A549 (cell line): ENCODE results near the gene CACNA2D2. TPM values are rescaled to one million over a fixed set of nuclear protein-coding genes. Genes with fewer than 3 reads are reported as not detected.

ENCODE experiments used
- ATAC-seq, 2 experiments: fragments of 200-7000 bp in 1 of 2; fragments of >200 bp in 1 of 2; cut with Nextera tagmentation in 1 of 2; cut with Tn5 transposase in 1 of 2; 3 replicates each; pipeline versions ENCODE4 v1.8.0 to v1.9.1; 2018 to 2020; ENCODE audit warnings: mild to moderate bottlenecking in 1 of 2, moderate library complexity in 1 of 2
- CTCF ChIA-PET: fragments of 300-600 bp; sonication (Branson Sonifier 250); formaldehyde crosslinking; extraction: SDS; loops from one replicate; lab custom pipeline; 2021; ENCODE audit warnings: antibody characterized with exemption, inconsistent platforms; lab: Yijun Ruan, JAX
- POLR2A ChIA-PET: fragments of 350-600 bp; formaldehyde crosslinking; extraction: SDS; loops from one replicate; lab custom pipeline; 2021; ENCODE audit warnings: antibody characterized with exemption, inconsistent platforms; lab: Yijun Ruan, JAX
- DNase-seq, 2 experiments: peaks; one replicate each; pipeline versions ENCODE4 v3.0.0 to v3.0.0-alpha.2; 2011 to 2016; ENCODE audit warnings: low read depth in 1 of 2, low spot score in 1 of 2
- FAIRE-seq: peaks from 2 replicates; lab custom pipeline; 2011; peaks lifted over from hg19 to GRCh38; lab: Jason Lieb, UNC
- H3K27ac ChIP-seq, 2 experiments: fragments of >200 bp; sonication (Bioruptor Twin); formaldehyde crosslinking; 3 replicates each; pipeline ENCODE4 v1.5.1; 2016 to 2017
- H3K4me1 ChIP-seq: fragments of >200 bp; sonication (Bioruptor Twin); formaldehyde crosslinking; 3 replicates; pipeline ENCODE4 v1.6.1; 2016
- H3K4me2 ChIP-seq: fragments of >200 bp; sonication (Bioruptor Twin); formaldehyde crosslinking; 3 replicates; pipeline ENCODE4 v1.6.1; 2016
- H3K4me3 ChIP-seq: fragments of >200 bp; sonication (Bioruptor Twin); formaldehyde crosslinking; 3 replicates; pipeline ENCODE4 v1.5.1; 2016
- H3K9me3 ChIP-seq: fragments of >200 bp; sonication (Bioruptor Twin); formaldehyde crosslinking; 3 replicates; pipeline ENCODE4 v1.6.1; 2016
- CBX2 ChIP-seq: fragments of 200-600 bp; sonication (generic); IDR thresholded peaks from 2 replicates; pipeline ENCODE4 v1.6.1; 2016; ENCODE audit warnings: low read depth, mild to moderate bottlenecking, borderline replicate concordance
- CEBPB ChIP-seq, 2 experiments: fragments of >200 bp in 1 of 2; sonication (Bioruptor Twin) in 1 of 2; formaldehyde crosslinking in 1 of 2; IDR thresholded peaks; 2 replicates each; pipeline ENCODE4 v1.6.1; 2012 to 2016
- CHD2 ChIP-seq: fragments of 150-350 bp; IDR thresholded peaks from 2 replicates; pipeline ENCODE4 v1.6.1; 2014; ENCODE audit warnings: low read length; ENCODE audit not compliant: partially characterized antibody
- CHD4 ChIP-seq: fragments of 200-600 bp; sonication (generic); IDR thresholded peaks from 2 replicates; pipeline ENCODE4 v1.6.1; 2016; ENCODE audit warnings: antibody characterized with exemption, mild to moderate bottlenecking, borderline replicate concordance
- EHF ChIP-seq: fragments of 250-450 bp; sonication (Bioruptor Pico); IDR thresholded peaks from 2 replicates; pipeline ENCODE4 v1.5.0; 2020; ENCODE audit warnings: mild to moderate bottlenecking
- EP300 ChIP-seq, 2 experiments: fragments of >200 bp; sonication (Bioruptor Twin); formaldehyde crosslinking; IDR thresholded peaks; 2 replicates in 1 of 2; 3 replicates in 1 of 2; pipeline ENCODE4 v1.6.1; 2016 to 2017
- FOSB ChIP-seq: fragments of 250-450 bp; sonication (Bioruptor Pico); IDR thresholded peaks from 2 replicates; pipeline ENCODE4 v1.5.0; 2020; ENCODE audit warnings: mild to moderate bottlenecking, moderate library complexity
- FOSL2 ChIP-seq, 2 experiments: fragments of 450-650 bp in 1 of 2; fragments of >200 bp in 1 of 2; sonication (Bioruptor Twin) in 1 of 2; formaldehyde crosslinking; IDR thresholded peaks; 2 replicates each; pipeline versions ENCODE4 v1.5.0 to v1.6.1; 2016 to 2020; ENCODE audit warnings: mild to moderate bottlenecking in 1 of 2, moderate library complexity in 1 of 2
- HEYL ChIP-seq: fragments of 250-450 bp; sonication (Bioruptor Pico); IDR thresholded peaks from 2 replicates; pipeline ENCODE4 v1.8.0; 2021; ENCODE audit warnings: mild to moderate bottlenecking, moderate library complexity
- HOXA7 ChIP-seq: fragments of 250-450 bp; sonication (Bioruptor Pico); IDR thresholded peaks from 2 replicates; pipeline ENCODE4 v1.5.0; 2020; ENCODE audit warnings: mild to moderate bottlenecking, moderate library complexity
- JUNB ChIP-seq: fragments of >200 bp; sonication (Bioruptor Twin); formaldehyde crosslinking; IDR thresholded peaks from 2 replicates; pipeline ENCODE4 v1.6.1; 2016
- MAZ ChIP-seq: fragments of 150-350 bp; IDR thresholded peaks from 2 replicates; pipeline ENCODE4 v1.6.1; 2014; ENCODE audit warnings: antibody characterized with exemption, low read depth, low read length, borderline replicate concordance
- NFE2L2 ChIP-seq: fragments of 150-350 bp; conservative IDR thresholded peaks from 2 replicates; pipeline ENCODE4 v1.6.1; 2014; ENCODE audit warnings: low read length
- NPAS2 ChIP-seq: fragments of 250-450 bp; sonication (Bioruptor Pico); IDR thresholded peaks from 2 replicates; pipeline ENCODE4 v1.8.0; 2022; ENCODE audit warnings: mild to moderate bottlenecking, moderate library complexity, borderline replicate concordance
- NR3C1 ChIP-seq: fragments of >200 bp; sonication (Bioruptor Twin); formaldehyde crosslinking; IDR thresholded peaks from 3 replicates; pipeline ENCODE4 v1.6.1; 2017
- PHF8 ChIP-seq: fragments of 200-600 bp; sonication (generic); IDR thresholded peaks from 2 replicates; pipeline ENCODE4 v1.6.1; 2016; ENCODE audit warnings: low read depth, mild to moderate bottlenecking, antibody characterized with exemption, moderate library complexity, borderline replicate concordance
- RARB ChIP-seq: fragments of 250-450 bp; sonication (Bioruptor Pico); IDR thresholded peaks from 2 replicates; pipeline ENCODE4 v1.8.0; 2021; ENCODE audit warnings: mild to moderate bottlenecking, moderate library complexity
- RCOR1 ChIP-seq: fragments of 150-350 bp; IDR thresholded peaks from 2 replicates; pipeline ENCODE4 v1.6.1; 2014; ENCODE audit warnings: antibody characterized with exemption, low read length, low read depth
- SREBF2 ChIP-seq: fragments of 450-650 bp; IDR thresholded peaks from 2 replicates; pipeline ENCODE4 v1.6.1; 2014; ENCODE audit warnings: mild to moderate bottlenecking, moderate library complexity
- ZC3H11A ChIP-seq: fragments of 450-650 bp; IDR thresholded peaks from 2 replicates; pipeline ENCODE4 v1.6.1; 2014; ENCODE audit warnings: antibody characterized with exemption, mild to moderate bottlenecking
- ZNF302 ChIP-seq: fragments of 250-450 bp; sonication (Bioruptor Pico); IDR thresholded peaks from 2 replicates; pipeline ENCODE4 v1.9.0; 2021; ENCODE audit warnings: inconsistent platforms, mild to moderate bottlenecking, moderate library complexity
- WGBS: methylation state at CpG from one replicate; pipeline ENCODE4 v1.1.6; 2017; ENCODE audit errors: missing lambda C conversion rate; 5-methylcytosine and 5-hydroxymethylcytosine counted together
- polyA plus RNA-seq, 4 experiments: library from polyadenylated mRNA; depleted of rRNA in 3 of 4; stranded (reverse); fragments of >200 nt; fragmentation: RNase III in 1 of 4; extraction: RNeasy Plus Mini Kit Qiagen cat#74134 plus additional on column Dnase treatment in 1 of 4; gene quantifications; 2 replicates in 3 of 4; 3 replicates in 1 of 4; pipeline ENCODE4 v1.2.3, GENCODE V29; 2011 to 2017
- TF ChIP-seq, protein P1 (sequence below): fragments of 150-350 bp; IDR thresholded peaks from 2 replicates; pipeline ENCODE4 v1.6.1; 2014; ENCODE audit warnings: low read depth, mild to moderate bottlenecking, low read length
- TF ChIP-seq, protein P2 (sequence below): fragments of 200-600 bp; sonication (generic); IDR thresholded peaks from 2 replicates; pipeline ENCODE4 v1.6.1; 2016; ENCODE audit warnings: antibody characterized with exemption, mild to moderate bottlenecking, moderate library complexity
- TF ChIP-seq, protein P3 (sequence below): IDR thresholded peaks from 2 replicates; pipeline ENCODE4 v1.6.1; 2012; ENCODE audit warnings: low read depth, borderline replicate concordance

The CACNA2D2 gene
- polyA plus RNA-seq, 2 of the 4 experiments (the other 2 are of a cell fraction): 0.21 to 0.75 TPM

GRCh38 chr3:50480471-50480870 is 23.0 kb downstream of the CACNA2D2 start:
- no peak for TF ChIP-seq ZC3H11A
- no peak for TF ChIP-seq ZNF302 (CRISPR knock-in tag)
- TF ChIP-seq HOXA7 (CRISPR knock-in tag): no peak
- TF ChIP-seq, protein P1, sequence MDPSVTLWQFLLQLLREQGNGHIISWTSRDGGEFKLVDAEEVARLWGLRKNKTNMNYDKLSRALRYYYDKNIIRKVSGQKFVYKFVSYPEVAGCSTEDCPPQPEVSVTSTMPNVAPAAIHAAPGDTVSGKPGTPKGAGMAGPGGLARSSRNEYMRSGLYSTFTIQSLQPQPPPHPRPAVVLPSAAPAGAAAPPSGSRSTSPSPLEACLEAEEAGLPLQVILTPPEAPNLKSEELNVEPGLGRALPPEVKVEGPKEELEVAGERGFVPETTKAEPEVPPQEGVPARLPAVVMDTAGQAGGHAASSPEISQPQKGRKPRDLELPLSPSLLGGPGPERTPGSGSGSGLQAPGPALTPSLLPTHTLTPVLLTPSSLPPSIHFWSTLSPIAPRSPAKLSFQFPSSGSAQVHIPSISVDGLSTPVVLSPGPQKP: no peak
- TF ChIP-seq, all 56 proteins: peak for 0
- Histone ChIP-seq H3K27ac (no peak overlapping the region), H3K4me1 (no peaks in the 10 kb centered on the region), H3K4me3 (no peak overlapping the region), H3K9me3 (no peaks in the 10 kb centered on the region), H3K4me2 (no peak overlapping the region)
- DNase-seq (no peak), FAIRE-seq (no peak), ATAC-seq (no peak)
- WGBS: 63% methylated on average over 3 of the region's 4 CpGs
- ChIA-PET POLR2A (no interaction called here), CTCF (no interaction called here)

DNA sequence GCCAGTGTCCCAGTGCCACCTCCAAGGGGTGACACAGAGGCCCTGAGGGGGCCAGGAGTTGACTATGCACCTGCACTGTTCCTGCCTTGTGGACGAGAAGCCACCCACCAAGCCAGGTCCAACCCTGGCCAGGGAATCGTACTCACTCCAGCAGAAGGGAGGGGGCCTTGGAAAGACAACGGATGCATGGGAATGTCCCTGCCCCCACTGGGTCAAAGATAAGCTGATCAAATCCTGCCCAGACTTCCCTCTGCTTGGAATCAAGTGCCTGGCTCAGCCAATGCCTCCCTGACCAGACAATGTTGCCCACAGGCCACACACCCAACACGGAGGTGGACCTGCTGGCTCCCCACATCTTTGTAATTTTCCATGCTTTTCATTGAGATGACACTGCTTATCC is 23.9 kb downstream of the CACNA2D2 start:
- H3K4me3 ChIP-seq: no peak overlapping the region
- 39% methylated on average over 3 of the region's 4 CpGs for WGBS
- ChIA-PET POLR2A (no interaction called here), CTCF (no interaction called here)
- no peak overlapping the region for H3K4me2 ChIP-seq
- TF ChIP-seq FOSB (CRISPR knock-in tag): no peak
- TF ChIP-seq, protein P2, sequence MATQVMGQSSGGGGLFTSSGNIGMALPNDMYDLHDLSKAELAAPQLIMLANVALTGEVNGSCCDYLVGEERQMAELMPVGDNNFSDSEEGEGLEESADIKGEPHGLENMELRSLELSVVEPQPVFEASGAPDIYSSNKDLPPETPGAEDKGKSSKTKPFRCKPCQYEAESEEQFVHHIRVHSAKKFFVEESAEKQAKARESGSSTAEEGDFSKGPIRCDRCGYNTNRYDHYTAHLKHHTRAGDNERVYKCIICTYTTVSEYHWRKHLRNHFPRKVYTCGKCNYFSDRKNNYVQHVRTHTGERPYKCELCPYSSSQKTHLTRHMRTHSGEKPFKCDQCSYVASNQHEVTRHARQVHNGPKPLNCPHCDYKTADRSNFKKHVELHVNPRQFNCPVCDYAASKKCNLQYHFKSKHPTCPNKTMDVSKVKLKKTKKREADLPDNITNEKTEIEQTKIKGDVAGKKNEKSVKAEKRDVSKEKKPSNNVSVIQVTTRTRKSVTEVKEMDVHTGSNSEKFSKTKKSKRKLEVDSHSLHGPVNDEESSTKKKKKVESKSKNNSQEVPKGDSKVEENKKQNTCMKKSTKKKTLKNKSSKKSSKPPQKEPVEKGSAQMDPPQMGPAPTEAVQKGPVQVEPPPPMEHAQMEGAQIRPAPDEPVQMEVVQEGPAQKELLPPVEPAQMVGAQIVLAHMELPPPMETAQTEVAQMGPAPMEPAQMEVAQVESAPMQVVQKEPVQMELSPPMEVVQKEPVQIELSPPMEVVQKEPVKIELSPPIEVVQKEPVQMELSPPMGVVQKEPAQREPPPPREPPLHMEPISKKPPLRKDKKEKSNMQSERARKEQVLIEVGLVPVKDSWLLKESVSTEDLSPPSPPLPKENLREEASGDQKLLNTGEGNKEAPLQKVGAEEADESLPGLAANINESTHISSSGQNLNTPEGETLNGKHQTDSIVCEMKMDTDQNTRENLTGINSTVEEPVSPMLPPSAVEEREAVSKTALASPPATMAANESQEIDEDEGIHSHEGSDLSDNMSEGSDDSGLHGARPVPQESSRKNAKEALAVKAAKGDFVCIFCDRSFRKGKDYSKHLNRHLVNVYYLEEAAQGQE: no peak
- no peak for TF ChIP-seq HEYL
- TF ChIP-seq NPAS2 (CRISPR knock-in tag): no peak
- TF ChIP-seq MAZ: no peak
- TF ChIP-seq CHD4: no peak
- TF ChIP-seq CBX2: no peak
- no peak for TF ChIP-seq FOSL2 (IDR thresholded peaks at IDR 0.05)
- TF ChIP-seq FOSL2 (CRISPR knock-in tag; IDR thresholded peaks at IDR 0.05): no peak
- no peak for TF ChIP-seq CHD2
- TF ChIP-seq NR3C1: no peak
- TF ChIP-seq, protein P3, sequence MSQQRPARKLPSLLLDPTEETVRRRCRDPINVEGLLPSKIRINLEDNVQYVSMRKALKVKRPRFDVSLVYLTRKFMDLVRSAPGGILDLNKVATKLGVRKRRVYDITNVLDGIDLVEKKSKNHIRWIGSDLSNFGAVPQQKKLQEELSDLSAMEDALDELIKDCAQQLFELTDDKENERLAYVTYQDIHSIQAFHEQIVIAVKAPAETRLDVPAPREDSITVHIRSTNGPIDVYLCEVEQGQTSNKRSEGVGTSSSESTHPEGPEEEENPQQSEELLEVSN: no peak
- no peak for TF ChIP-seq RARB (CRISPR knock-in tag)
- no peak for TF ChIP-seq RCOR1
- TF ChIP-seq JUNB: no peak
- TF ChIP-seq EP300 (IDR thresholded peaks at IDR 0.05): no peak
- TF ChIP-seq NFE2L2: no peak
- no peak for TF ChIP-seq EHF
- no peak for TF ChIP-seq PHF8
- TF ChIP-seq SREBF2: no peak
- TF ChIP-seq CEBPB (IDR thresholded peaks at IDR 0.05): no peak
- FAIRE-seq: no peak
- no peaks in the 10 kb centered on the region for H3K9me3 ChIP-seq
- DNase-seq: no peak
- H3K27ac ChIP-seq: no peak overlapping the region
- no peaks in the 10 kb centered on the region for H3K4me1 ChIP-seq
- ATAC-seq: no peak
